CD1c-positive myeloid dendritic cell (primary cell): ENCODE data around the gene CA7.
"Not testable (repeated sequence)": the region's sequence is repeated elsewhere in the genome, so short reads cannot be mapped to it uniquely, and the experiment has no call there.

Experiments used
- DNase-seq: peaks from one replicate; pipeline ENCODE4 v3.0.0-alpha.2; 2016; ENCODE audit errors: extremely low spot score

Gene CA7

DNA sequence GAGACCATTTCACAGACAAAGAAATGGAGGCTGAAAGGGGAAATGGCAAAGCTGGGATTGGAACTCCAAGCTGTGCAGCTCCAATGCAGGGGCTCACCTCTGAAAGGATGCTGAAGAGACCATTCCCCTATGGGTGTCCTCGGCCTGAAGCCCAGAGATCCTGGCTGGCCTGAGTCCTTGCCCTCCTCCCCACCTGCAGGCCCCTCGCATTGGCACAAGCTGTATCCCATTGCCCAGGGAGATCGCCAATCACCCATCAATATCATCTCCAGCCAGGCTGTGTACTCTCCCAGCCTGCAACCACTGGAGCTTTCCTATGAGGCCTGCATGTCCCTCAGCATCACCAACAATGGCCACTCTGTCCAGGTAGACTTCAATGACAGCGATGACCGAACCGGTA lies 2.6 kb downstream of the CA7 start:
- no peak for DNase-seq

DNA sequence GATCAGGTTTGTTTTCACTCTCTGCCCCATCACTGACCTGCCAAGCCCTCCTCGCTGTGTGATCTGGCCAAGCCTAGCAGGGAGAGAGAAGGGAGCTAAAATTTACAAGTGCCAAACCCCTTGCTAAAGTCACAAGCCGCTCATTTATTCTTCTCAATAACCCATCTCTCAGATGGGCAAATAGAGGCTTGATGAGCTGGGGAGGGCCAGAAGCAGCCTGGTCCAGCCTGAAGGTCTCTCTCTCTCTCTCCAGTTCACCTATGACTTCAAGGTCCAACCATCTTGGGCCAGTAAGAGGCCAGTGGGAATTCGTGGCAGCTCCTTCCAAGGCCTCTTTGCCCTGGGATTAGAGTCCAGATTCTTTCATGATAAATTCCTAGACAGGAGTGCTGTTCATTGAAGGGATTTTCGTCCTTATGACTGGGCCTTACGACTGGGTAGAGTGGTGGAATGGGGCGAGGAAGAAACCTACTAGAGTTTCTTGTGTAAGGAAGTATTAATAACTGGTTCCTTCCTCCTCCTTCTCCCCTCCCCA lies 3.4 kb downstream of the CA7 start:
- DNase-seq = no peak

DNA sequence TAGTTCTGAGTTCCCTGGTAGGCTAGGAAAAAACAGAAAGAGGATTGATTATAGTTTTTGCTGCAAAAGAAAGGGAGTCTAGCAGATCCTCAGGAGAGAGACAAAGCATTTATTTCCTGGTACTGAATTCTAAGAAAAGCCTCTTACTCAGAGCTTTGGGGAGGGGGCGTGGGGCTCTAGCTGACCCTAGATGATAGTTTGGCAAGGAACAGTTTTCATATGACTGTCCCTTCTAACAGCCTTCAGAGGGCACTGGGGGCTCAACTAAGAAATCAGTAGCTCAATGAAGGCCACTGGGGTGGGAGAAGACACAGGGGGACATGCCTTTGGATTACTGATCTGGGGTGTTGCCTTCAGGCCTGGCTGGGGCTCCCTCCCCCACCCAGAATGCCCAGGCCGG lies 4.0 kb downstream of the CA7 start:
- DNase-seq = no peak

DNA sequence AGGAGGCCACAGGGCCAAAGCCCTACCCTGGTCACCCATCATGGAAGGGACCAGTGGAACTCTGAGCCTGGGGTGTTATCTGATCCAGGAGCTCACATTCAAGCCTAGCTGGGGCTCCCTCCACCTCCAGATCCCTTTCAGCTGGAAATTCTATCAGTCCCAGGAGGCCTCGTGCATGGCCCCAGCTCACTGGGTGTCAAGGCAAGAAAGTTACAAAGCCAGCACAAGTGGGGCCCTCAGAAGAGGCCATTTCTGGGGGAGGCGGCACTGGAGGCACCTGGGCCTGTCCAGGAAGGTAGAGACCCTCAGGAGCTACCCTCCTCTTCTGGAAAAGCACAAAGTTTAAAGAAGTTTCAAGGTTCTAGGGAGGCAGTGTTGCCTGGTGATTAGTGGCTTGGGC lies 4.8 kb downstream of the CA7 start:
- DNase-seq = no peak

DNA sequence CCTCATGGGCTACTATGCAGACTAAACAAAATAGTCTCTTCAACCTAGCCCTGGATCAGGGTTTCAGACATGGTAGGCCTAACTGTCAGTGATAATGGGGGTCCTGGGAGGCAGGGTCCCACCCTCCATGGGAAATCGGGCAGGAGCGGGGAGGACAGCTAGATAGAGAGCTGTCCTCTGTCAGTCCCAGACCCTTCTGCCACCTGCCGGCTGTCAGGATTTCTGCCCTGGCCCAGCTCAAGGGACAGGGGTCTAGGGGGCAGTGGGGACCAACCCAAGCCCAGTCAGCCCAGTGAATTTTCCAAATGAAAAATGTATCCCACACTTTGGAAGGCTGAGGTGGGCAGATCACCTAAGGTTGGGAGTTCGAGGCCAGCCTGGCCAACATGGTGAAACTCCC lies 5.3 kb downstream of the CA7 start:
- DNase-seq = no peak

DNA sequence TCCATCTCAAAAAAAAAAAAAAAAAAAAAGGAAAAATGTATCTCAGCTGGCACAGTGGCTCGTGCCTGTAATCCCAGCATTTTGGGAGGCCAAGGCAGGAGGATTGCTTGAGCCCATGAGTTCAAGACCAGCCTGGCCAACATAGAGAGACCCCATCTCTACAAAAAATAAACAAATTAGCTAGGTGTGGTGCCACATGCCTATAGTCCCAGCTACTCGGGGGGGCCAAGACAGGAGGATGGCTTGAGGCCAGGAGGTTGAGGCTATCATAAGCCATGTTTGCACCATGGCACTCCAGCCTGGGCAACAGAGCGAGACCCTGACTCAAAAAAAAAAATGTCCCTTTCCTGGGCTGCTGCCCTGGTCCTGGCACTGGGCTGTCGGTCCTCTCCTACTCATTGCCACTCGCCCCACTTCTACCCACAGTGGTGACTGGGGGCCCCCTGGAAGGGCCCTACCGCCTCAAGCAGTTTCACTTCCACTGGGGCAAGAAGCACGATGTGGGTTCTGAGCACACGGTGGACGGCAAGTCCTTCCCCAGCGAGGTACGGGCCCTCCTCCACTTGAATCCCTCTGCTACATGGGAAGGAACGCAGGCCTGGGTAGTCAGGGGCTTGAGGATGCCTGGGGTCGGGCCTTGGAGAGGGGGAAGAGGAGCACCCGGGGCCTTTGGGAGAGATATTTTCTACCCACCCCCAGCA lies 6.1 kb downstream of the CA7 start:
- peak; percentile 45 for DNase-seq

DNA sequence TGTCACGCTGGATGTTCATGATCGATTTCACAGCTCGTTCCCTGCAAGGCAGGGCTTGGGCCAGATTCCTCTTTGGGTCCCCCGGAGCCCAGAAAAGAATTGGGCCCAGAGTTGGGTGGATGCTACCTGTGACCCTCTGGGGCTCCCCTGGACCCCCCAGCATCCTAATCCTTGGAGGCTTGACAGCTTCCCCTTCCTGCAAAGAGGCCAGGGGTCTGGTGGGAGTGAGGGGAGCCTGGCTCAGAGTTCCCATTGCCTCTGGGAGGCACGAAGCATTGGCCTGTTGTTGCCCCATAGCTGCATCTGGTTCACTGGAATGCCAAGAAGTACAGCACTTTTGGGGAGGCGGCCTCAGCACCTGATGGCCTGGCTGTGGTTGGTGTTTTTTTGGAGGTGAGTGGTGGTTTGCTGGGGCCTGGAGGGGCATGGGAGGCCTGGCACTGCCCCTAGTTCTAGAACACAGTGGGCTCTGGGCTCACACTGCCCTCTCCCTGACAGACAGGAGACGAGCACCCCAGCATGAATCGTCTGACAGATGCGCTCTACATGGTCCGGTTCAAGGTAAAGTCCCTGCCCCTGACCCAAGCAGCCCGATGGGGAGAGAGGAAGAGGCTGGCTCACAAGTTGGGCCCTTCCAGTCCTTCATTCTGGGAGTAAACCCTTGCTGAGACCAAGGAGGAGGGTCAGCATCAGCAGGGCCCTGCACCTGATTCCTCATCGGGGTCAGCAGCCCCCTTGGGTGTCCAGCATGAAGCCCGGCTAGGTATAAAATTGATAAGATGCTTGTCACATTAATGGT lies 7.2 kb downstream of the CA7 start:
- DNase-seq = no peak

DNA sequence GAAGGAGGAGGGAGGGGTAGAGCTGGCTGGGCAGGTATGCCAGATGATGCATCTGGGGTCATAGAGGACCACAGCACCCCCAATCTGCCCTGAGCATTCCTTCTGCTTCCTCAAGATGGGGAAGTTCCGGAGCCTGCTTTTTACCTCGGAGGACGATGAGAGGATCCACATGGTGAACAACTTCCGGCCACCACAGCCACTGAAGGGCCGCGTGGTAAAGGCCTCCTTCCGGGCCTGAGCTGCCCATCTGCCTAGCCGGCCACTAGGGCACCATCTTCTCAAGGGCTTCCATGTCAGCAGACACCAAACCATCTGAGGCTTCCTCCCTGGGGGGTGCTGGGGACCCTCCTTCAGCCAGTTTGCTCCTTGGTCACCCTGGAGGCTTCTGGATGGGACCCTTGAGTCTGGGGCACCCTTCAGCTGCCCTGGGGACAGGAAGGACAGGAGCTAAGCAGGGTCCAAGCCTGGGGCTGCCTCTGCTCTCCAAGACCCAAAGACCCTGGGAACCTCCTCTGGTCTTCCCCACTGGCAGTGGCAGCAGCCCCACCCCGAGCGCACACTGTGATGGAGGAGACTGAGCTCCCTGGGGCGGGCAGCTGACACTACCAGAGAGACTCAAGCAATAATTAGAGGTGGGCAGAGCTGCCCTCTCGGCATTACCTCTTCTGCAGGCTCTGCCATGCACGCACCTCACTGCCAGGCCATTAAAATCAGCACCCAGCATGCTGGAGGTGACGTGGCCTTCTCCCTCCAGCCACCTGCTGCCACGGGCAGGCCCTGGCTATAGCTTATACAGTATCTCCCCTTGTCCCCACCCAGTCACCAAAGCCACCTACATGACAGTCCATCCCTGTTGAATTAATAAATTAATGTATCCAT lies 9.3 kb downstream of the CA7 start:
- no peak for DNase-seq

DNA sequence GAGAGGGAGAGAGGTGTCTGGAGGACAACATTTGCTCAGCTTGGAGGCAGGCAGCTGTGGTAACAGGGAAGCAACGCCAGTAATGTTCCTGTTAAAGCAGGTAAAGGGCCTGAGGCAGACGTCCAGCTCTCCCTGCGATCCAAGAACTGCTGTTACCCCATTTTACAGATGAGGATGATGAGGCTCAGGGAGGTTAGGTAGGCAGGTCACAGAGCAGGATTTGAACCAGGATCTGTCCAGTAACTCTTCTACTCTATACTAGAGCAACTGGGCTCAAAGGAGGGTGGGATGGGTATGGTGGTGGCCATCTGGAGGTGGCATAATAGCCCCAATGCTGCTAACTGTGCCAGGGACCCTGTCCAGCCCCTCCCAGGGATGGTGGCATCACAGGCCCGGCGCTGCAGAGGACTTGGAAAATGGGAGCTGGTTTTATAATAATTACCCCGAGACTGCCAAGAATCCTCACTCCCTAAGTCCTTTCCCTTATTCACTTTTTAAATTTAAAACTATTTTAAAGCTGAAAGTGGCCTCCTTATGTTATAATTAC lies 12.0 kb downstream of the CA7 start:
- DNase-seq = no peak

DNA sequence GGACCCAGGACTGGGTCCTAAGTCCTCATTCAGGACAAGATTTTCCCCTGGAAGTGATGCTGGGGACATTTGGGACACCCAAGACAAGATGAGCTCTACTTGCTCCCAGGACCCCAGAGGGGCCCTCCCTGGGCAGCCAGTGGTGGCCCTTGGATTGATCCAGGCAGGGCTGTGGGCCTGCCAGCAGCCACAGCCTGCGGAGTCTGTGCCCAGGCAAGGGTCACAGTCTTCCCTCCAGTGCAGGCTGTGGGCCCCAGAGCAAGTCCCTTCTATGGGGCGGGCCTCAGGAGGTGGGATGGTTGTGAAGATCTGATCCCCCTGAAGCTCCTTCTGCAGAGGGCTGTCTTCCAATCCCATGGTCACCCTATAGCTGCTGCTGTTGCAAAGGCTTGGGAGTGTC lies 12.6 kb downstream of the CA7 start:
- no peak for DNase-seq

DNA sequence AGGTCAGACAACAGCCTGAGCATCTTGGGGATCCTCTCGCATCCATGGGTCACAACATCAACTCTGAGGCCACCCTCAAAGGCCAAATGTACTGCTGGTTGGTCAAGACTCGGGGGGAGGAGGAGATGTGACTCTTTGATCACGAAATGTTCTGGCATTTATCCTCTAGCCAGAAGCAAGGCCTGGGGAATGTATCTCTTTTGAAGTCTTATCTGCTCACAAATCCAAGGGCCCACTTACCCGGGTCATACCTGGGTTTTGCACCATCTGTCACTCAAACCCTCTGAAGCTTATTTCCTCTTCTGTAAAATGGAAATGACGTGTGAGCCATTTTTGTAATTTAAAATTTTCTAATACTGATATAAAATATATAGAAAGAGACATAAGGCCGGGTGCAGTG lies 13.2 kb downstream of the CA7 start:
- DNase-seq = no peak

DNA sequence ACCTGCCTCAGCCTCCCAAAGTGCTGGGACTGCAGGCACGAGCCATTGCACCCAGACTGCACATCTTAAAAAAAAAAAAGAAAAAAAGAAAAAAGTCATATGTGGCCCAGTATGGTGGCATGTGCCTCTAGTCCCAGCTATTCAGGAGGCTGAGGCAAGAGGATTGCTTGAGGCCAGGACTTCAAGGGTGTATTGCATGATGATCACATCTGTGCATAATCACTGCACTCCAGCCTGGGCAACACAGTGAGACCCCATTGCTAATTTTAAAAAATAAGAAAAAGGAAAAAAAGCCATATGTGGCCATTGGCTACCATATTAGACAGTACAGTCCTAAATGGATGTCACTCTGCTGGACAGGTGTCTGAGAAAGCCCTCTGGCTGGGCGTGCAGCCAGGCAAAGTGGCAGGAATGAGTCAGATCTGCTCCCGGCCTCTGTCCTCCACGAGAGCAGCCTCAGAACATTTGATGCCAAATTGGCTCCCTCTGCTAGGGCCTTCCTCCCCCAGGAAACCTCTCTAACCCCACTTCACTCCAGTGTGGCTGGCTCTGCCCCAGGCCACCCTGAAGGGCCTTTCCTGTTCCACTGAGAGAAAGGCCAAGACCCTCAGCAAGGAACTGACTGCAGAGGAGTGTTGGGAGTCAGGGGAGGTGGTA lies 14.7 kb downstream of the CA7 start:
- no peak for DNase-seq

DNA sequence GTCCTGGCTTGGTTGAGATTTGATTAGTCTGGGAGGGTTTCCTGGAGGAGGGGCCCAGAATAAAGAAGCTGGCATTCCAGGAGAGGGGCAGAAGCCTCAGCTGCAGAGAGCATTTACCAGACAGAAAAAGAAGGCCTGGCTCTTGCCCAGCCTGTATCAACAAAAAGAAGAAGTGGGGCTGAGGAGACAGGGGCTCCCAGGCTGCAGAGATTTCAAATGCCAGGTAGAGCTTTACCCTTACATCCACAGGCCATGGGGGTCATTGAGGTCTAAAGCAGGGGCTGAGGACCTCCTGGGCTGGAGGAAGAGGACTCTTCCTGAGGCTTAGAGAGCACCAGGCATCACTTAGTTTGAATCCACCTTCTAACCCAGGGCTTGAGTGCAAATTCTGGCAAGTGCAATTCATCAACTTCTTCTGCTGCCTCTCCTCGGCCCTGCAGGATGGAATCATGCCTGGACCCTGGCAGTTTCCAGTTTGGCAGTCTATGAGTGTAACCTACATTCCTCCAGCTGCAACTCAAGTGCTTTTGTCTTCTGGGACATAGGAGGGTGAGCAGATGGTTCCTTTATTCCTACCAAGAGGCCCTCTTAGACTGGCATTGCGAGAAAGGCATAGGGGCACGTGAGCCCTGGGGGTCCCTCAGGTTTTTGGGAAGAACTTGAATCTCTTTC lies 15.3 kb downstream of the CA7 start:
- no peak for DNase-seq

DNA sequence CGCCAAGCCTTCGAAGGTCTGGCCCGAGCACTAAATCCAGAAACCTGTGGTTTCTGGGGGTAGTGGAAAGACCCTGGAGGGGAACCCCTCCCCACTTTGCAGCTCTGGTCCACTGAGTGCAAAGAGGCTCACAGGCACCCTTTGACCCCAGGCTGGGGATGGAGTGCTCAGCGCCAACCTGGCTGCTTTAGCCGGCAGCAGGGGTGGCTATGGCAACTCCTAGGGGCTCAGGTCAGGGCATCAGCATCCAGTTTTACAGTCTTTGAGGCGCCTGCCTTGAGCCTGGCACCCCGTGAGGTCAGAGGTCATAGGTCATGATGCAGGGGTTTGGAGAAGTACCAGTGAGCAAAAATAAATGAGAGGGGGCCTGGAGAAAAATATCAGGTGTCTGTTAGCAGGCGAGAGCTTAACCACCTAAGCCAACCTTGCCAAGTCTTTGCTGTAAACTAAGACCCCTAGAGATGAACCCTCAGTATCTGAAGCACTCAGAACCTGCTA lies 17.9 kb downstream of the CA7 start:
- DNase-seq = no peak

DNA sequence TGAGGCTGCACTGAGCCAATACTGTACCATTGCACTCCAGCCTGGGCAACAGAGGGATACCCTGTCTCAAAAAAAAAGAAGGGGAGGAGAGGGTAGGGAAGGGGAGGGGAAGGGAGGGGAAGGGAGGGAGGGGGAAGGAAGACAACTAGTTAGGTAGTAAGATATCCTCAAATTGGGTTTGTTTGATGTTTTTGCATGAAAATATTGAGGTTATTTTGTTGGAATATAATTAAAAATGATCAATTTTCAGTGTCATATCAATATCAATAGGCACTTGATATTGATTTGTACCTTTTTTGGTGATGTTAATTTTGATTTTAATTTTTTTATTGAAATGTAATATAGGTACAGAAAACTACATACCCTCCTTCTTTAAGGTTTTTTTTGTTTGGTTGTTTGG lies 19.5 kb downstream of the CA7 start:
- no peak for DNase-seq

DNA sequence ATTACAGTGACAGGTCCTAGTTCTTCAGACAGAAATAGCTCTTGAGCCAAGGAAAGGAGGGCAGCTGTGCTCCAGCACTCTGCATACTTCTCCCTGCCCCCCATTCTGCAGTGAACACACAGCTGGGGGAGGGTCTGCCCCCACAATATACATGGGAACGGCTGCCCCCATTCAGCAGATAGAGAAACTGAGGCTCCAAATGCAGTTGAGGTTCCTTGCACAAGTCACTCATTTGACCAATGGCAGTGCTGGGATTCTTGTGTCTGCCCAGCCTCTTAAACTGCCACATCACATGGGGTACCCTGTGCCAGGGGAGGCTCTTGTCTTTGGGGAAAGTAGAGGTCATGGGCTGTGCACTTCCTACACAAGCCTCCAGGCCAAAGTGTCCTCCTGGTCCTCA lies 25.2 kb downstream of the CA7 start:
- no peak for DNase-seq

DNA sequence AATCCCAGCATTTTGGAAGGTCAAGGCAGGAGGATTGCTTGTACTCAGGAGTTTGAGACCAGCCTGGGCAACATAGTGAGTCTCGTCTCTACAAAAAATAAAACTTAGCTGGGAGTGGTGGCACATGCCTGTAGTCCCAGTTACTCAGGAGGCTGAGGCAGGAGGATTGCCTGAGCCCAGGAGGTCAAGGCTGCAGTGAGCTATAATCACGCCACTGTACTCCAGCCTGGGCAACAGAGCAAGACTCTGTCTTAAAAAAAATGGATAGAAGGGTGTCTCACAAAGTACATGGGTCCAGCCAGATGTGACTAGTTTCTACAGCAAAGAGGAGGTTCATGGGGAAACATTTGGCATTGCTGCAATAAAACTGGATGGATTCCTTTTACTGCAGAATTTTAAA lies 27.1 kb downstream of the CA7 start:
- not testable (repeated sequence) for DNase-seq

DNA sequence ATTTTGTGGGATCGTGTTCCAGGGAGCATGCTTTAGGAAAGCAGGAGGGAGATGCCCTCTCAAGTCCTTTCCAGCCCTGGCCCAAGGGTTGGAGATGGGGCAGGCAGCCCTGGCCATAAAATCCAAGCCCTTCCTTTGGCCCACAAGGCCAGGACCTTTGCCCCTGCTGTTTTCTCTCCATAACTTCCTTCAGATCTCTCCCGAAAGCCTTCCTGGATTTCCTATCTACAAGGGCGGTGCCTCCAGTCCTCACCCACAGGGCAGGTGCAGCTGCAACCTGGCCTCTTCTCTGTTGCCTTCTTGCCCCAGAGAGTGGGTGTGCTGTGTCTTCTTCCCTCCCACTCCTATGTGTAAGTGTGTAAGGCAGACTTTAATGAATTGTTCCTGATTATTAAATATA lies 27.6 kb downstream of the CA7 start:
- DNase-seq = no peak

DNA sequence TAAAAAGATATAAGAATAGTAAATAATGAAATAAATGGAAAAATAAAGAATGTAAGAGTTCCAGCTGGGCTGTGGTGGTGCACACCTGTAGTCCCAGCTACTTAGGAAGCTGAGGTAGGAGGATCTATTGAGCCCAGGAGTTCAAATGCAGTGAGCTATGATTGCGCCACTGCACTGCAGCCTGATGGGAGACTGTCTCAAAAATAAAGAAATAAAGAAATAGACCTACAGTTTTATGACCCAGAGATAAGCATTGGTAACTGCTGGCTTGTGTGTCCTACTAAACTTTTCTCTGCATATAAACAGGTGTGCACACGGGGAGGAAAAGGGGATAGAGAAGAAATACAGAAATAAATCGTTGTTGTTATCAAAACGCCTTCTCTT lies 28.3 kb downstream of the CA7 start:
- DNase-seq = no peak

DNA sequence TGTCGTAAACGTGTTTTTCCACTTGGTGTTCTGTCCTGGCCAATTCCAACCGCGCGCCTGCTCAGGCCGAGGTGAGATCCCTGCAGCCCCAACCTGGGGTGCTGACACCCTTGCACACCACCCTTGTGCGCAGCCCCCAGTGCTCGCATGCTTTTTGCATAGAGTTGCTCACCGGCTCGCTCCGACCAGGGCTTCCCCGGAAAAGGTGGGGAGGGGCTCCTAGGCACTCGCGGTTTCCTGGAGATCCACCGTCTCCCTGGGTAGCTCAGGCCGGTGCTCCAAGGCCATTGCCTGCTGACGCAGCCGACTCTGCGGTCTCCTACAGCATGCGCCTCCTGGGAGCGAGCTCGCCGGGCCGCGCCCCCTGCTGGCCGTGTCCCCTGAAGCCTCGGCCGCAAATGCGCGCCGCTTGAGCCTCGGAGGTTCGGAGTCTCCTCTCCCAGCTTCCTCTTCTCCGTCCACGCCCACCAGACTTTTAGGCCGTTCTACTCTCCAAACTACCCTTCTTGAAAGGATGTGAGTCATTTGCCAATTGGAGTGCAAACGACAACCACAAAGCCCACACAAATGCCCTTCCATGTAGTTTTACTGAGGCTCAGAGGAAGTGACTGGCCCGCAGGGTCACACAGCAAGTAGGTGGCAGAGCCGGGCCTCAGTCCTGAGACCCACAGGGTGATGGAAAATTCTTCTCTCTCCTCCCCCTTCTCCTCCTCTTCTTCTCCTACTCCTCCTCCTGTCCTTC lies 28.9 kb downstream of the CA7 start:
- peak; percentile 99 for DNase-seq
